Fibroblast of lung (primary cell): ENCODE results near the gene PATJ. TPM values are rescaled to one million over a fixed set of nuclear protein-coding genes. Genes with fewer than 3 reads are reported as not detected.

Experiments
- DNase-seq, 2 donors: peaks; one replicate each; pipeline versions ENCODE4 v3.0.0 to v3.0.0-alpha.2; 2010; ENCODE audit warnings: low read depth in 2 of 2
- H2AFZ ChIP-seq: 2 replicates; pipeline ENCODE4 v1.5.1; 2012; ENCODE audit warnings: low read length, control low read depth, inconsistent platforms
- H3K27ac ChIP-seq: 2 replicates; pipeline ENCODE4 v1.5.1; 2011; ENCODE audit warnings: low read length, control low read depth; ENCODE audit not compliant: insufficient read depth
- H3K27me3 ChIP-seq: 2 replicates; pipeline ENCODE4 v1.5.1; 2011; ENCODE audit warnings: mild to moderate bottlenecking, low read length; ENCODE audit not compliant: control insufficient read depth, insufficient read depth
- H3K36me3 ChIP-seq: 2 replicates; pipeline ENCODE4 v1.5.1; 2011; ENCODE audit warnings: low read length; ENCODE audit not compliant: control insufficient read depth, insufficient read depth
- H3K4me1 ChIP-seq: 2 replicates; pipeline ENCODE4 v1.5.1; 2011; ENCODE audit warnings: low read length; ENCODE audit not compliant: control insufficient read depth, insufficient read depth; ENCODE audit errors: extremely low read depth
- H3K4me2 ChIP-seq: 2 replicates; pipeline ENCODE4 v1.5.1; 2011; ENCODE audit warnings: low read length, control low read depth; ENCODE audit not compliant: insufficient read depth; ENCODE audit errors: extremely low read depth
- H3K4me3 ChIP-seq, 4 experiments: fragments of 200-600 bp in 1 of 4; sonication (generic) in 1 of 4; replicated peaks in 1 of 4; 2 replicates each; pipeline ENCODE4 v1.5.1; 2011 to 2016; ENCODE audit warnings: low read length in 4 of 4, low read depth in 3 of 4, mild to moderate bottlenecking in 3 of 4, control low read depth in 2 of 4, inconsistent platforms in 1 of 4, mixed read lengths in 1 of 4; ENCODE audit not compliant: insufficient read depth in 1 of 4; ENCODE audit errors: control extremely low read depth in 1 of 4
- H3K79me2 ChIP-seq: 2 replicates; pipeline ENCODE4 v1.5.1; 2012; ENCODE audit warnings: mild to moderate bottlenecking, low read length, inconsistent platforms; ENCODE audit not compliant: control insufficient read depth, insufficient read depth
- H3K9ac ChIP-seq: 2 replicates; pipeline ENCODE4 v1.5.1; 2011; ENCODE audit warnings: mild to moderate bottlenecking, low read length, control low read depth; ENCODE audit not compliant: insufficient read depth
- H3K9me3 ChIP-seq: 2 replicates; pipeline ENCODE4 v1.5.1; 2012; ENCODE audit warnings: low read depth, low read length; ENCODE audit not compliant: control insufficient read depth, insufficient read depth
- H4K20me1 ChIP-seq: 2 replicates; pipeline ENCODE4 v1.5.1; 2011; ENCODE audit warnings: low read length; ENCODE audit not compliant: control insufficient read depth, insufficient read depth; ENCODE audit errors: extremely low read depth
- EZH2 ChIP-seq: IDR thresholded peaks from 2 replicates; pipeline ENCODE4 v1.5.1; 2012; ENCODE audit warnings: low read length, control low read depth, mild to moderate bottlenecking; ENCODE audit errors: missing control alignments
- polyA plus RNA-seq, 2 donors: library from polyadenylated mRNA; depleted of rRNA in 1 of 2; stranded (reverse) in 1 of 2; unstranded in 1 of 2; fragments of >200 nt; gene quantifications; 2 replicates each; pipeline ENCODE4 v1.2.1, GENCODE V29; 2011 to 2012; ENCODE audit warnings: missing spikeins in 1 of 2
- total RNA-seq: library from RNA; depleted of rRNA; stranded (reverse); fragments of >200 nt; gene quantifications from 2 replicates; pipeline ENCODE4 v1.2.1, GENCODE V29; 2014
- TF ChIP-seq, protein P1 (sequence below), 2 donors: IDR thresholded peaks in 1 of 2; conservative IDR thresholded peaks in 1 of 2; 1 replicate in 1 of 2; 2 replicates in 1 of 2; pipeline ENCODE4 v1.5.1; 2011 to 2012; ENCODE audit warnings: low read length in 2 of 2, control low read depth in 1 of 2, inconsistent platforms in 1 of 2, low read depth in 1 of 2, mild to moderate bottlenecking in 1 of 2

The PATJ gene
- total and polyA plus RNA-seq, 2 donors (not counting 1 experiment from before 2014, with no cell fraction given): 2.5 to 12.4 TPM

GRCh38 chr1:61992257-61992656 lies 250.0 kb downstream of the PATJ start:
- Histone ChIP-seq H3K4me2 (no peak overlapping the region), H3K4me3 (no peak overlapping the region), H3K79me2 (no peaks in the 10 kb centered on the region), H2AFZ (no peak overlapping the region), H3K27ac (no peak overlapping the region), H4K20me1 (no peaks in the 10 kb centered on the region), H3K4me1 (no peaks in the 10 kb centered on the region), H3K9ac (no peak overlapping the region), H3K36me3 (no peaks in the 10 kb centered on the region), H3K9me3 (no peaks in the 10 kb centered on the region), H3K27me3 (no peaks in the 10 kb centered on the region)
- no peak for DNase-seq
- TF ChIP-seq, protein P1, sequence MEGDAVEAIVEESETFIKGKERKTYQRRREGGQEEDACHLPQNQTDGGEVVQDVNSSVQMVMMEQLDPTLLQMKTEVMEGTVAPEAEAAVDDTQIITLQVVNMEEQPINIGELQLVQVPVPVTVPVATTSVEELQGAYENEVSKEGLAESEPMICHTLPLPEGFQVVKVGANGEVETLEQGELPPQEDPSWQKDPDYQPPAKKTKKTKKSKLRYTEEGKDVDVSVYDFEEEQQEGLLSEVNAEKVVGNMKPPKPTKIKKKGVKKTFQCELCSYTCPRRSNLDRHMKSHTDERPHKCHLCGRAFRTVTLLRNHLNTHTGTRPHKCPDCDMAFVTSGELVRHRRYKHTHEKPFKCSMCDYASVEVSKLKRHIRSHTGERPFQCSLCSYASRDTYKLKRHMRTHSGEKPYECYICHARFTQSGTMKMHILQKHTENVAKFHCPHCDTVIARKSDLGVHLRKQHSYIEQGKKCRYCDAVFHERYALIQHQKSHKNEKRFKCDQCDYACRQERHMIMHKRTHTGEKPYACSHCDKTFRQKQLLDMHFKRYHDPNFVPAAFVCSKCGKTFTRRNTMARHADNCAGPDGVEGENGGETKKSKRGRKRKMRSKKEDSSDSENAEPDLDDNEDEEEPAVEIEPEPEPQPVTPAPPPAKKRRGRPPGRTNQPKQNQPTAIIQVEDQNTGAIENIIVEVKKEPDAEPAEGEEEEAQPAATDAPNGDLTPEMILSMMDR (conservative IDR thresholded peaks at IDR 0.05 in 1 of 2, IDR thresholded peaks at IDR 0.05 in 1 of 2; ENCODE audit: low read depth in 1 of 2, low read length in 2 of 2): no peak

DNA sequence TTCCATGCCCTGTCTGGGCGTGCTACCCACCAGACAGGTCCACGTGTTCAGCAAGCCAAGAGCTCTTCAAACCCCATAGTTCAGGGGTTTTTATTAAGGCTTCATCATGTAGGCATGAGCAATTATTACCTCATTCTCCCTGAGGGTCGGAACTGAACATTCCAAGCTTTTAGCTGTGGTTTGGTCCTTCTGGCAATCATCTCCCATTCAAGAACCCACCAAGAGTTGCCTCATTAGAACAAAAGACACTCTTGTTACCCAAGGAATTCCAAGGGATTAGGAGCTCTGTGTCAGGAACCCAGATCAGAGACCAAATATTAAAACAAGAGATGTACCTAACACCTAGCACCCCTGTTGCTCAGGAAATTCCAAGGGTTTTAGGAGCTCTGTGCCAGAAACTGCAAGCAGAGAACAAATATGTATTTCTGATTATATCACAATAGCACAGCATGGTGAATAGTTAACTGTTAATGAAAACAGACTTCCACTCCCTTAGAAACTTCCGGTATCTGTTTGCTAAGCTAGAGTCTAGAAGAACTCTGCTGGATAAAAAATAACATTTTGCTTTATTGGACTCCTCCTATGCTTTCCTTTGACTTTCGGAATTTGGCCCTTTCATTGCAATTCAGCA lies 251.2 kb downstream of the PATJ start:
- no peaks in the 10 kb centered on the region for H3K9me3 ChIP-seq
- peak in 1 of 2 donors; percentile 23 for DNase-seq
- no peak overlapping the region for H3K9ac ChIP-seq
- H3K27ac ChIP-seq: no peak overlapping the region
- H3K27me3 ChIP-seq: no peaks in the 10 kb centered on the region
- no peaks in the 10 kb centered on the region for H3K4me1 ChIP-seq
- no peaks in the 10 kb centered on the region for H4K20me1 ChIP-seq
- no peaks in the 10 kb centered on the region for H3K36me3 ChIP-seq
- H2AFZ ChIP-seq: no peak overlapping the region
- no peak overlapping the region for H3K4me3 ChIP-seq
- TF ChIP-seq EZH2: no peak
- TF ChIP-seq, protein P1 (conservative IDR thresholded peaks at IDR 0.05 in 1 of 2, IDR thresholded peaks at IDR 0.05 in 1 of 2; ENCODE audit: low read depth in 1 of 2, low read length in 2 of 2): no peak
- no peak overlapping the region for H3K4me2 ChIP-seq
- no peaks in the 10 kb centered on the region for H3K79me2 ChIP-seq

DNA sequence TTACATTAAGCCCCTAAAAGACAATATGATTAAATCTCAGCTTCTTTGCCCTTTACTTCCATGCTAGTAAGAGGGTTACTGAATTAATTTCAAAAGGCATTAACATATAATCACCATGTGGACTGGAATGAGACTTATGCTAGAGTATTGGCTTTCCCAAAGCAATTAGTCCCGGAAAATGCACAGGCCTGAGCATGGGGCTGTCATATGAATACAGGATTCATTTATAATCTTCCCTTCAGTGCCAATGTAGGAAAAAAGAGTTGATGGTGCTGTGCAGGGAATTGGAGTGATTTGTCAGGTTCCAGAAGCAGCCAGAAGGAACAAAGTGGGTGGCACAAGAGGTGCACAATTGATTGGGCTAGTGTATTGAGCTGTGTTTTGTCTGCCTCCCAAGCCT lies 253.4 kb downstream of the PATJ start:
- Histone ChIP-seq H3K27me3 (no peaks in the 10 kb centered on the region), H2AFZ (no peak overlapping the region)
- TF ChIP-seq, protein P1 (conservative IDR thresholded peaks at IDR 0.05 in 1 of 2, IDR thresholded peaks at IDR 0.05 in 1 of 2; ENCODE audit: low read depth in 1 of 2, low read length in 2 of 2): no peak
- no peak for TF ChIP-seq EZH2

More for the DNA sequence above, 253.4 kb downstream of the PATJ start:
- no peak for DNase-seq
- Histone ChIP-seq H3K27ac (no peak overlapping the region), H3K4me3 (no peak overlapping the region), H3K4me1 (no peaks in the 10 kb centered on the region), H3K79me2 (no peaks in the 10 kb centered on the region), H4K20me1 (no peaks in the 10 kb centered on the region), H3K4me2 (no peak overlapping the region), H3K36me3 (no peaks in the 10 kb centered on the region), H3K9me3 (no peaks in the 10 kb centered on the region), H3K9ac (no peak overlapping the region)
